Peyer's patch (tissue), 4 donors: ENCODE results near the gene JAZF1.

Experiments
- CTCF ChIP-seq, 6 experiments: fragments of 450-650 bp in 4 of 6; fragments of 200-600 bp in 2 of 6; sonication (generic) in 1 of 6; IDR thresholded peaks; one replicate each; pipeline ENCODE4 v1.5.1; 2017 to 2019; ENCODE audit warnings: antibody characterized with exemption in 6 of 6, mild to moderate bottlenecking in 3 of 6, moderate library complexity in 1 of 6
- POLR2A ChIP-seq, 2 donors: fragments of 450-650 bp; IDR thresholded peaks; one replicate each; pipeline ENCODE4 v1.5.1; 2017; ENCODE audit warnings: antibody characterized with exemption in 2 of 2, mild to moderate bottlenecking in 2 of 2, moderate library complexity in 2 of 2

GRCh38 chr7:27804139-27804538, 376.5 kb downstream of the JAZF1 start:
- no peak for TF ChIP-seq CTCF (IDR thresholded peaks at IDR 0.05)
- TF ChIP-seq POLR2A (IDR thresholded peaks at IDR 0.05) = no peak
